ENCODE measurements around the gene GUCY2D. TPM values are rescaled to one million over a fixed set of nuclear protein-coding genes. Genes with fewer than 3 reads are reported as not detected.

GUCY2D gene
- total RNA-seq, 4 donors from 2014 or later = 0.14 TPM; not detected in 3

- no peaks in the 10 kb centered on the region for H3K36me3 ChIP-seq
- peaks cover 0 to 4% (median 3%) of the 10 kb centered on the region in 4 donors for H3K4me1 ChIP-seq
- in situ Hi-C loops (cut with MboI; ENCODE audit: low pct_ligation_motif_present in 1 of 4, low pct_unique_long_range_greater_than_20kb in 1 of 4, low sequenced_read_pairs in 3 of 4) (loop anchor here in 2 of 4 donors (25.0 kb wide), 1 partner anchor 135 kb away; the partner anchor contains the start of genes CYB5D1 (in 2 of the 2), NAA38 (in 2 of the 2) and TMEM88 (in 2 of the 2)), intact Hi-C loops (cut with DNase I; ENCODE audit: low total_unique reads) (no loop called here)
- H3K9me3 ChIP-seq = no peaks in the 10 kb centered on the region
- H3K27ac ChIP-seq = no peak overlapping the region
- peaks cover 41% of the 10 kb centered on the region for H3K27me3 ChIP-seq
- H3K4me3 ChIP-seq = no peak overlapping the region
- 11 to 16% methylated on average over 4 to 5 of the region's 5 CpGs for WGBS, 2 donors (ENCODE audit: low coverage in 1 of 2)
- peak; percentile 67 for DNase-seq
- TF ChIP-seq POLR2AphosphoS5 (IDR thresholded peaks at IDR 0.05) = no peak
- TF ChIP-seq CTCF (IDR thresholded peaks at IDR 0.05) = peak in 3 of 5 experiments; percentile 19 to 35 (median 32)
- TF ChIP-seq EP300 (IDR thresholded peaks at IDR 0.05; ENCODE audit: low read depth) = no peak
Observed at GRCh38 chr17:7997186-7997585, 5.2 kb upstream of the GUCY2D start.

GRCh38 chr17:8002721-8003593, 542 bp downstream of the GUCY2D start:
- in situ Hi-C loops (cut with MboI; ENCODE audit: low pct_ligation_motif_present in 1 of 4, low pct_unique_long_range_greater_than_20kb in 1 of 4, low sequenced_read_pairs in 3 of 4) (no loop called here), intact Hi-C loops (cut with DNase I; ENCODE audit: low total_unique reads) (no loop called here)
- H3K9me3 ChIP-seq = no peaks in the 10 kb centered on the region
- DNase-seq = no peak
- peak overlapping the region in 2 of 4 donors; percentile 8 to 28 for H3K4me3 ChIP-seq
- peaks cover 82% of the 10 kb centered on the region for H3K27me3 ChIP-seq
- no peak overlapping the region for H3K27ac ChIP-seq
- peaks cover 0 to 16% (median 13%) of the 10 kb centered on the region in 4 donors for H3K4me1 ChIP-seq
- 15% methylated on average over 26 of the region's 92 CpGs; no CpG with 5 or more reads in 1 of the 2 donors for WGBS, 2 donors (ENCODE audit: low coverage in 1 of 2)
- TF ChIP-seq POLR2AphosphoS5 (IDR thresholded peaks at IDR 0.05) (no peak), EP300 (IDR thresholded peaks at IDR 0.05; ENCODE audit: low read depth) (no peak), POLR2A (IDR thresholded peaks at IDR 0.05) (no peak)
- H3K36me3 ChIP-seq = no peaks in the 10 kb centered on the region

GRCh38 chr17:8003594-8004181, 1.3 kb downstream of the GUCY2D start:
- peaks cover 78% of the 10 kb centered on the region for H3K27me3 ChIP-seq
- no peaks in the 10 kb centered on the region for H3K9me3 ChIP-seq
- H3K36me3 ChIP-seq = no peaks in the 10 kb centered on the region
- peaks cover 0 to 16% (median 13%) of the 10 kb centered on the region in 4 donors for H3K4me1 ChIP-seq
- no peak for DNase-seq
- intact Hi-C loops (cut with DNase I; ENCODE audit: low total_unique reads) = no loop called here
- in situ Hi-C loops (cut with MboI; ENCODE audit: low pct_ligation_motif_present in 1 of 4, low pct_unique_long_range_greater_than_20kb in 1 of 4, low sequenced_read_pairs in 3 of 4) = no loop called here
- H3K4me3 ChIP-seq = peak overlapping the region in 1 of 4 donors; percentile 28
- no peak for TF ChIP-seq CTCF (IDR thresholded peaks at IDR 0.05)
- TF ChIP-seq EP300 (IDR thresholded peaks at IDR 0.05; ENCODE audit: low read depth) = no peak
- TF ChIP-seq POLR2AphosphoS5 (IDR thresholded peaks at IDR 0.05) = no peak
- no peak for TF ChIP-seq POLR2A (IDR thresholded peaks at IDR 0.05)
- WGBS, 2 donors (ENCODE audit: low coverage in 1 of 2) = 61% methylated on average over 33 of the region's 44 CpGs; no CpG with 5 or more reads in 1 of the 2 donors
- H3K27ac ChIP-seq = no peak overlapping the region

- Histone ChIP-seq H3K27me3 (peaks cover 67% of the 10 kb centered on the region), H3K36me3 (no peaks in the 10 kb centered on the region), H3K4me3 (no peak overlapping the region), H3K27ac (no peak overlapping the region), H3K4me1 (peaks cover 0 to 16% (median 13%) of the 10 kb centered on the region in 4 donors), H3K9me3 (no peaks in the 10 kb centered on the region)
- DNase-seq = no peak
- TF ChIP-seq POLR2AphosphoS5 (IDR thresholded peaks at IDR 0.05) = no peak
- no peak for TF ChIP-seq CTCF (IDR thresholded peaks at IDR 0.05)
- TF ChIP-seq POLR2A (IDR thresholded peaks at IDR 0.05) = no peak
- TF ChIP-seq EP300 (IDR thresholded peaks at IDR 0.05; ENCODE audit: low read depth) = no peak
- intact Hi-C loops (cut with DNase I; ENCODE audit: low total_unique reads) = no loop called here
- in situ Hi-C loops (cut with MboI; ENCODE audit: low pct_ligation_motif_present in 1 of 4, low pct_unique_long_range_greater_than_20kb in 1 of 4, low sequenced_read_pairs in 3 of 4) = no loop called here
- WGBS, 2 donors (ENCODE audit: low coverage in 1 of 2) = 58 to 92% methylated on average over 4 to 6 of the region's 6 CpGs
Observed at GRCh38 chr17:8004899-8005298, 2.5 kb downstream of the GUCY2D start.

Measured in transverse colon (tissue), 4 donors.